ENCODE results near the gene EPS8L3. TPM values are rescaled to one million over a fixed set of nuclear protein-coding genes. Genes with fewer than 3 reads are reported as not detected.

EPS8L3 gene
- total RNA-seq (2021) (0.17 to 0.41 TPM in 2 of 3 replicates, not detected in the other), Bru-seq, nascent RNA (not detected)
- long read RNA-seq, experiment 1 = 0 reads
- long read RNA-seq, experiment 2 = 0 reads
- long read RNA-seq, experiment 3 = 0 reads

GRCh38 chr1:109763646-109764415 is at the start of gene EPS8L3:
Gene EPS8L3, minus strand, starts transcription at chr1:109763923. Its CDS starts 2,174 bp downstream, at chr1:109761749.
- DNase-seq (ENCODE audit: low spot score) = no peak
- TF ChIP-seq NR1H2 (CRISPR knock-in tag; IDR thresholded peaks at IDR 0.05) (no peak), GTF2I (CRISPR knock-in tag; conservative IDR thresholded peaks at IDR 0.05) (no peak), MYBL2 (CRISPR knock-in tag; IDR thresholded peaks at IDR 0.05) (no peak), TEAD4 (CRISPR knock-in tag; IDR thresholded peaks at IDR 0.05) (no peak), ZNF263 (CRISPR knock-in tag; IDR thresholded peaks at IDR 0.05; ENCODE audit: low read depth) (no peak), GABPB1 (CRISPR knock-in tag; IDR thresholded peaks at IDR 0.05) (no peak), FOXK1 (CRISPR knock-in tag; IDR thresholded peaks at IDR 0.05) (no peak), OVOL2 (CRISPR knock-in tag; IDR thresholded peaks at IDR 0.05; ENCODE audit: borderline replicate concordance) (no peak), ELF4 (CRISPR knock-in tag; IDR thresholded peaks at IDR 0.05; ENCODE audit: low read depth) (no peak), NR2C2 (CRISPR knock-in tag; IDR thresholded peaks at IDR 0.05) (no peak), ESRRA (CRISPR knock-in tag; IDR thresholded peaks at IDR 0.05; ENCODE audit: borderline replicate concordance) (no peak), HMGA2 (CRISPR knock-in tag; IDR thresholded peaks at IDR 0.05) (no peak), PREB (CRISPR knock-in tag; IDR thresholded peaks at IDR 0.05; ENCODE audit: borderline replicate concordance) (no peak)
- TF ChIP-seq, protein P1, sequence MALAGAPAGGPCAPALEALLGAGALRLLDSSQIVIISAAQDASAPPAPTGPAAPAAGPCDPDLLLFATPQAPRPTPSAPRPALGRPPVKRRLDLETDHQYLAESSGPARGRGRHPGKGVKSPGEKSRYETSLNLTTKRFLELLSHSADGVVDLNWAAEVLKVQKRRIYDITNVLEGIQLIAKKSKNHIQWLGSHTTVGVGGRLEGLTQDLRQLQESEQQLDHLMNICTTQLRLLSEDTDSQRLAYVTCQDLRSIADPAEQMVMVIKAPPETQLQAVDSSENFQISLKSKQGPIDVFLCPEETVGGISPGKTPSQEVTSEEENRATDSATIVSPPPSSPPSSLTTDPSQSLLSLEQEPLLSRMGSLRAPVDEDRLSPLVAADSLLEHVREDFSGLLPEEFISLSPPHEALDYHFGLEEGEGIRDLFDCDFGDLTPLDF (CRISPR knock-in tag; IDR thresholded peaks at IDR 0.05) = no peak
- TF ChIP-seq, protein P2, sequence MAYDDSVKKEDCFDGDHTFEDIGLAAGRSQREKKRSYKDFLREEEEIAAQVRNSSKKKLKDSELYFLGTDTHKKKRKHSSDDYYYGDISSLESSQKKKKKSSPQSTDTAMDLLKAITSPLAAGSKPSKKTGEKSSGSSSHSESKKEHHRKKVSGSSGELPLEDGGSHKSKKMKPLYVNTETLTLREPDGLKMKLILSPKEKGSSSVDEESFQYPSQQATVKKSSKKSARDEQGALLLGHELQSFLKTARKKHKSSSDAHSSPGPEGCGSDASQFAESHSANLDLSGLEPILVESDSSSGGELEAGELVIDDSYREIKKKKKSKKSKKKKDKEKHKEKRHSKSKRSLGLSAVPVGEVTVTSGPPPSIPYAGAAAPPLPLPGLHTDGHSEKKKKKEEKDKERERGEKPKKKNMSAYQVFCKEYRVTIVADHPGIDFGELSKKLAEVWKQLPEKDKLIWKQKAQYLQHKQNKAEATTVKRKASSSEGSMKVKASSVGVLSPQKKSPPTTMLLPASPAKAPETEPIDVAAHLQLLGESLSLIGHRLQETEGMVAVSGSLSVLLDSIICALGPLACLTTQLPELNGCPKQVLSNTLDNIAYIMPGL (CRISPR knock-in tag; IDR thresholded peaks at IDR 0.05) = no peak
- TF ChIP-seq, protein P3, sequence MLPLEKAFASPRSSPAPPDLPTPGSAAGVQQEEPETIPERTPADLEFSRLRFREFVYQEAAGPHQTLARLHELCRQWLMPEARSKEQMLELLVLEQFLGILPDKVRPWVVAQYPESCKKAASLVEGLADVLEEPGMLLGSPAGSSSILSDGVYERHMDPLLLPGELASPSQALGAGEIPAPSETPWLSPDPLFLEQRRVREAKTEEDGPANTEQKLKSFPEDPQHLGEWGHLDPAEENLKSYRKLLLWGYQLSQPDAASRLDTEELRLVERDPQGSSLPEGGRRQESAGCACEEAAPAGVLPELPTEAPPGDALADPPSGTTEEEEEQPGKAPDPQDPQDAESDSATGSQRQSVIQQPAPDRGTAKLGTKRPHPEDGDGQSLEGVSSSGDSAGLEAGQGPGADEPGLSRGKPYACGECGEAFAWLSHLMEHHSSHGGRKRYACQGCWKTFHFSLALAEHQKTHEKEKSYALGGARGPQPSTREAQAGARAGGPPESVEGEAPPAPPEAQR (CRISPR knock-in tag; IDR thresholded peaks at IDR 0.05) = no peak
- TF ChIP-seq, protein P4, sequence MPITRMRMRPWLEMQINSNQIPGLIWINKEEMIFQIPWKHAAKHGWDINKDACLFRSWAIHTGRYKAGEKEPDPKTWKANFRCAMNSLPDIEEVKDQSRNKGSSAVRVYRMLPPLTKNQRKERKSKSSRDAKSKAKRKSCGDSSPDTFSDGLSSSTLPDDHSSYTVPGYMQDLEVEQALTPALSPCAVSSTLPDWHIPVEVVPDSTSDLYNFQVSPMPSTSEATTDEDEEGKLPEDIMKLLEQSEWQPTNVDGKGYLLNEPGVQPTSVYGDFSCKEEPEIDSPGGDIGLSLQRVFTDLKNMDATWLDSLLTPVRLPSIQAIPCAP (CRISPR knock-in tag; IDR thresholded peaks at IDR 0.05) = no peak
- H3K27me3 Mint-ChIP-seq (ENCODE audit: low read depth) = no peaks in the 10 kb centered on the region; the same call in 1 of the 2 replicates
- no peak for ATAC-seq
- H3K36me3 Mint-ChIP-seq = no peaks in the 10 kb centered on the region
- ChIA-PET POLR2A (no interaction called here), CTCF (interaction anchor here (0.7 to 3.7 kb wide), 3 partner anchors 123 to 273 kb away, joined by 3 to 21 read pairs (median 3); no protein-coding TSS in a partner anchor)
- peaks cover 6% of the 10 kb centered on the region; the same call in 1 of the 2 replicates for H3K4me1 Mint-ChIP-seq
- H3K9me3 Mint-ChIP-seq = no peaks in the 10 kb centered on the region
- no peak within 1 kb of the TSS for H3K27ac Mint-ChIP-seq
- H3K4me3 Mint-ChIP-seq = no peak within 1 kb of the TSS

DNA sequence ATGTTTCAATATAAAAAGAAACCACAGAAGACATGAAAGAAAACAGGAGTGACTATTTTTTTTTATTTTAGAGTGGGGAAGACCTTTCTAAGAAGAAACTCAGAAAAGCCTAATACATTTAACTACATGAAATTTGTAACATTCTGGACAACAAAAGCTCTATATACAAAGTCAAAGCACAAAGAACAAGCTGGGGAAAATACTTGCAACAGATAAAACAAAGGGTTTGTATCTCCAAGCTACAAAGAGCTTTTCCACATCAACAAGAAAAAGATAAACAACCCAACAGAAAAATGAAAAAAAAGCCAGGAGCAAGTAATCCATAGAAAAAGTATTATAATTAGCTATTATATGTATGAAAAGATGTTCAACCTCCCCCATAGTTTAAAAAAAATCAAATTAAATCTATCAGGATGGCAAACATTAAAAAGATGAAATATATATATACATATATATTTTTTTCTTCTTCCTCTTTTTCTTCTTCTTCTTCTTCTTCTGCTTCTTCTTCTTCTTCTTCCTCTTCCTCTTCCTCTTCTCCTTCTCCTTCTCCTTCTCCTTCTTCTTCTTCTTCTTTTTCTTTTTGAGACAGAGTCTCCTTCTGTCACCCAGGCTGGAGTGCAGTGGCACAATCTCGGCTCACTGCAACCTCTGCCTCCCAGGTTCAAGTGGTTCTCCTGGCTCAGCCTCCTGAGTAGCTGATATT is 49.1 kb upstream of the EPS8L3 start:
- DNase-seq (ENCODE audit: low spot score) (no peak), ATAC-seq (no peak)
- Mint-ChIP-seq H3K27me3 (ENCODE audit: low read depth) (no peaks in the 10 kb centered on the region; the same call in 1 of the 2 replicates), H3K4me3 (no peak overlapping the region), H3K4me1 (no peaks in the 10 kb centered on the region), H3K36me3 (peaks cover 9% of the 10 kb centered on the region), H3K27ac (no peak overlapping the region), H3K9me3 (peaks cover 17% of the 10 kb centered on the region)
- ChIA-PET CTCF (interaction anchor here (1.3 to 2.6 kb wide), 2 partner anchors 21 to 172 kb away, joined by 5 to 11 read pairs; partner anchors contain the start of gene AHCYL1), POLR2A (no interaction called here)
- TF ChIP-seq, protein P5, sequence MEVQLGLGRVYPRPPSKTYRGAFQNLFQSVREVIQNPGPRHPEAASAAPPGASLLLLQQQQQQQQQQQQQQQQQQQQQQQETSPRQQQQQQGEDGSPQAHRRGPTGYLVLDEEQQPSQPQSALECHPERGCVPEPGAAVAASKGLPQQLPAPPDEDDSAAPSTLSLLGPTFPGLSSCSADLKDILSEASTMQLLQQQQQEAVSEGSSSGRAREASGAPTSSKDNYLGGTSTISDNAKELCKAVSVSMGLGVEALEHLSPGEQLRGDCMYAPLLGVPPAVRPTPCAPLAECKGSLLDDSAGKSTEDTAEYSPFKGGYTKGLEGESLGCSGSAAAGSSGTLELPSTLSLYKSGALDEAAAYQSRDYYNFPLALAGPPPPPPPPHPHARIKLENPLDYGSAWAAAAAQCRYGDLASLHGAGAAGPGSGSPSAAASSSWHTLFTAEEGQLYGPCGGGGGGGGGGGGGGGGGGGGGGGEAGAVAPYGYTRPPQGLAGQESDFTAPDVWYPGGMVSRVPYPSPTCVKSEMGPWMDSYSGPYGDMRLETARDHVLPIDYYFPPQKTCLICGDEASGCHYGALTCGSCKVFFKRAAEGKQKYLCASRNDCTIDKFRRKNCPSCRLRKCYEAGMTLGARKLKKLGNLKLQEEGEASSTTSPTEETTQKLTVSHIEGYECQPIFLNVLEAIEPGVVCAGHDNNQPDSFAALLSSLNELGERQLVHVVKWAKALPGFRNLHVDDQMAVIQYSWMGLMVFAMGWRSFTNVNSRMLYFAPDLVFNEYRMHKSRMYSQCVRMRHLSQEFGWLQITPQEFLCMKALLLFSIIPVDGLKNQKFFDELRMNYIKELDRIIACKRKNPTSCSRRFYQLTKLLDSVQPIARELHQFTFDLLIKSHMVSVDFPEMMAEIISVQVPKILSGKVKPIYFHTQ (CRISPR knock-in tag; IDR thresholded peaks at IDR 0.05) = no peak
- no peak for TF ChIP-seq ZNF263 (CRISPR knock-in tag; IDR thresholded peaks at IDR 0.05; ENCODE audit: low read depth)
- no peak for TF ChIP-seq ZNF532 (CRISPR knock-in tag; IDR thresholded peaks at IDR 0.05; ENCODE audit: borderline replicate concordance)
